ENCODE results near the gene RPRD1B.
"Not testable (repeated sequence)": the region's sequence is repeated elsewhere in the genome, so short reads cannot be mapped to it uniquely, and the experiment has no call there.

RPRD1B gene

GRCh38 chr20:38001173-38001875 is 32.2 kb upstream of the RPRD1B start:
- DNase-seq: no peak

GRCh38 chr20:38001981-38002380 is 31.6 kb upstream of the RPRD1B start:
- DNase-seq: no peak

GRCh38 chr20:38002422-38002821 is 31.1 kb upstream of the RPRD1B start:
- DNase-seq: no peak

GRCh38 chr20:38004416-38004815 is 29.1 kb upstream of the RPRD1B start:
- no peak for DNase-seq

- no peak for DNase-seq
These were observed 27.6 kb upstream of the RPRD1B start for GRCh38 chr20:38005903-38006302.

GRCh38 chr20:38007526-38007925 is 26.0 kb upstream of the RPRD1B start:
- DNase-seq: no peak

- DNase-seq: no peak
These were observed 25.2 kb upstream of the RPRD1B start for GRCh38 chr20:38008233-38008944.

GRCh38 chr20:38009416-38009815 is 24.1 kb upstream of the RPRD1B start:
- not testable (repeated sequence) for DNase-seq

- no peak for DNase-seq
These were observed 21.9 kb upstream of the RPRD1B start for GRCh38 chr20:38011696-38012095.

GRCh38 chr20:38012332-38012731 is 21.2 kb upstream of the RPRD1B start:
- DNase-seq: no peak

GRCh38 chr20:38013887-38014286 is 19.7 kb upstream of the RPRD1B start:
- DNase-seq: no peak

- DNase-seq: no peak
These were observed 15.6 kb upstream of the RPRD1B start for GRCh38 chr20:38017959-38018358.

- no peak for DNase-seq
These were observed 15.2 kb upstream of the RPRD1B start for GRCh38 chr20:38018385-38018784.

GRCh38 chr20:38021087-38021772 is 12.3 kb upstream of the RPRD1B start:
- DNase-seq: no peak

- no peak for DNase-seq
These were observed 10.2 kb upstream of the RPRD1B start for GRCh38 chr20:38023181-38024001.

- DNase-seq: no peak
These were observed 9.1 kb upstream of the RPRD1B start for GRCh38 chr20:38024496-38024895.

GRCh38 chr20:38029453-38029852 is 4.1 kb upstream of the RPRD1B start:
- no peak for DNase-seq

- DNase-seq: no peak
These were observed 1.6 kb upstream of the RPRD1B start for GRCh38 chr20:38031957-38032356.

GRCh38 chr20:38032585-38033329 is 789 bp upstream of the RPRD1B start:
- DNase-seq: no peak

- DNase-seq: no peak
These were observed 633 bp downstream of the RPRD1B start for GRCh38 chr20:38034108-38034649.

GRCh38 chr20:38034961-38035360 is 1.4 kb downstream of the RPRD1B start:
- DNase-seq: no peak

GRCh38 chr20:38036366-38036765 is 2.8 kb downstream of the RPRD1B start:
- no peak for DNase-seq
